Endometrial microvascular endothelial cells (primary cell): ENCODE data around the gene NCOA3. TPM values are rescaled to one million over a fixed set of nuclear protein-coding genes. Genes with fewer than 3 reads are reported as not detected.

ENCODE experiments used
- in situ Hi-C: cut with HindIII; loops from 2 replicates; pipeline ENCODE4 v1.10.0; 2017; ENCODE audit warnings: low sequenced_read_pairs, low pct_unique_long_range_greater_than_20kb; ENCODE audit errors: inconsistent ontology term
- total RNA-seq: library from RNA; depleted of rRNA; stranded (reverse); fragments of >200 nt; gene quantifications from one replicate; pipeline ENCODE4 v1.2.3, GENCODE V29; 2015; ENCODE audit errors: inconsistent ontology term

The NCOA3 gene
- total RNA-seq, 1 donor from 2014 or later = 19.0 TPM

DNA sequence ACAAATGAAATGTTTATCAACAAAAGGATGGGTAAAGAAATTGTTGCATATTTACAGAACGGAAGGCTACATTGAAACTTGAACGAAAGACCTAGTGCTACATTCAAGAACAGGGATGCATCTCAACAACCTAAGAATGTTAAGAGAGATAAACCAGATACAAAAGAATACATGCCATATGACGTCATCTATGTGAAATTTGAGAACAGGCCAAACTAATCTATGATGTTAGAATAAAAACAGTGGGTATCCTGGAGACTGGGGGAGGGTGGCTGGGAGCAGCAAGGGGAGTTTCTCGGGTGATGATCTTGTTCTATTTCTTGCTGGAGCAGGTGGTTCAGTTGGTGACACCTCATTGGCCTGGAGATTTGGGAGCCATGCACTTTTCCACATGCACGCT is 202.1 kb downstream of the NCOA3 start:
- in situ Hi-C loops = no loop called here

DNA sequence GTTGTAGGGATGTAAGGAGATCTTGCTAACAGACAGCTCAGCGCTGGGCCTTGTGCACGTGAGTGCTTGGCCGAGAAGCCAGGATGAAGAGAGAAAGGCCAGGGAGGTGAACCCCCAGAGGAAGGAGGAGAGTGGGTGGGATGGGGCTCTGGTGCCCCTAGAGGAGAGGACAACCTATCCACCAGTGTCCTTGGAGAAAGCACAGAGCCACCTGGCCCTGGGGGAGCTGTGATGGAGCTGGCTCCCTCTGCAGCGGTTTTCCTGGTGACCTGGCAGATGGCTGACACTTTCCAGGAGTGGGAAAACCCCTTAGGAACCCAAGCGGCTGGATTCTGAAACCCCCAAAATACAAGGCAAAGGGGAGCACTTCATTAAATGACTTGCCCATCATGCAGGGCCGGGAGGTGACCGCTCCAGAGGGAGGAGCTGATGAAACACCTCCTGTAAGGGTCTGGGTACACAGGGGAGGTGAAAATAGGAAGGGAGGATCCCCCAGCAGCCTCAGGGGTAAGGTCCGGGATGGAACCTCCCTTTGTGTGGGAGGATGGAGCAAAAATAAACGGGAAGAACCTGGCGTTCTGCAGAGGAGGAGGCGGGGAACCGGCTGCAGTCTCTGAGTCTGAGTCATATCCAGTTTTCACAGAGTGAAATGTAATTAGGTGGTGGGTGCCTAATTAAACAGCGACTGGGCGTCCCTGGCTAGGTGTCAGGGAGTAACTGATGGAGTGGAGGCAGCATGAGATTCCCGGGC is 203.2 kb downstream of the NCOA3 start:
- in situ Hi-C loops = no loop called here

GRCh38 chr20:47705497-47705856 is 203.8 kb downstream of the NCOA3 start:
- in situ Hi-C loops = no loop called here

- in situ Hi-C loops = no loop called here
Measured at GRCh38 chr20:47706345-47706744, 204.7 kb downstream of the NCOA3 start.

Other genes with a start within 250 kb of the NCOA3 start
- gene ZMYND8, start 145.2 kb upstream of the NCOA3 start, total RNA-seq = 22.4 TPM